T-helper 1 cell (primary cell): Measurements from ENCODE around the gene LARGE1.
A peak's percentile ranks its signal among the peaks of the same experiment; 100 is the strongest.

Experiments
- DNase-seq, 5 donors: peaks; one replicate each; pipeline ENCODE4 v3.0.0-alpha.2; 2012 to 2020

Gene LARGE1

DNA sequence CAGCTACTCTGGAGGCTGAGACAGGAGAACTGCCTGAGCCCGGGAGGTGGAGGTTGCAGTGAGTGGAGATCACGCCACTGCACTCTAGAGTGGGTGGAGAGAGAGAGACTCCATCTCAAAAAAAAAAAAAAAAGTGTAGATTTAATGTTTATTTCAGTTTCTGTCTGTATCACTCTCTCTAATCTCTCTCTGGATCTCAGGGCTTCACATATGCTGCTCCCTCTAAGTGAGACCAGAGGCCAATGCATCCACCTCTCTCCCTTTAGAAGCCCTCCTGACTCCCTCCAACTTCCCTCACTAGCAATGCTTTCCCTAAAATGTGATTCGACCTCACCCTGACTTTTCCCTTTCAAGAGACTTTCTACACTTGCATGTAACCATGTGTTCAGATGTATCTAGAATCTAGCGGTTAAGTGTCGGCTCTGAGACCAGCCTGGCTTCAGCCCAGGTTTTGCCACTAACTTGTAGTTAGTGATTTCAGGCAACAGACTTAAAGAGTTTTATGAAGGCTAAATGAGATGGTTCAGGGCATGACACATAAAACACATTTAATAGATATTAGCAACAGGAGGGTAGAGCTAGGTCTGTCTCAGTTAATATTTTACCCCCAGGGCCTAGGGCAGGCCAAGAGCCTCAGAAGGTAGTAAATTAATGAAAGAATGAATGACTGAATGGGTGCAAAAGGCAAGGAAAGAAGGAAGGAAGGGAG lies 364.3 kb downstream of the LARGE1 start:
- no peak for DNase-seq

DNA sequence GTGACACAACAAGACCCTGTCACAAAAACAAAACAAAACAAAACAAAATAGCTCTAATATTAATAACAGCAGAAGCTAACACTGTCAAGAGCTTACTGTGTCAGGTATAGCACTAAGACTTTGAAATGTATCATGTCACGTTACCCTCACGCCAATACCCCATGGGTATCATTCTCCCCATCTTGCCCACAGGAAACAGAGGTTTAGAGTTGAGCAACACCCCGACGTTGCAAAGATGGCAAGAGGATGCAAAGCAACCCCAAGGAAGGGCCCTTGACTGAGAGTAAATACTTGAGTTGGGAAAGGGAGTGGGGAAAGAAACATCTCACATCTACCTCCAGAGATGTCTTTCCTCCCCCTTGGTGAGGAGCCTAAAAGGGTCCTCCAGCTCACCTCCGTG lies 366.8 kb downstream of the LARGE1 start:
- DNase-seq = peak in 1 of 5 donors; percentile 6

DNA sequence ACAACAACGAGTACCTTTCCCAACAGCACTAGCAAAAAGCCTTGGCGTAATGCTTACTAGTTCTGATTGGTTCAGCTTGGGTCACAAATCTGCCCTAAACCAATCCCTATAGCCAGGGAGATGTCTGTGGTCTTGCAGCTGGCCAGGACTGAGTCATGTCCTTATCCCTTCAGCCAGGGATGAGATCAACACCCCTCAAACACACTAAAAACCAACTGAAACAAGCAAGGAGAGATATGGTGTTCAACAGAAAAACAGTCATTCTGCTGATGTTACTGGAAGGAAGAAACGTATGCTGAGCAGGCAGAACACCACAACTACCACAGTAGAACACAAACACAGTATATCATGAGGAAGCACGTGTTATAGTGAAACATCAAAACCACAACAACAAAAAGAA lies 375.6 kb downstream of the LARGE1 start:
- DNase-seq = peak in 1 of 5 donors; percentile 4

DNA sequence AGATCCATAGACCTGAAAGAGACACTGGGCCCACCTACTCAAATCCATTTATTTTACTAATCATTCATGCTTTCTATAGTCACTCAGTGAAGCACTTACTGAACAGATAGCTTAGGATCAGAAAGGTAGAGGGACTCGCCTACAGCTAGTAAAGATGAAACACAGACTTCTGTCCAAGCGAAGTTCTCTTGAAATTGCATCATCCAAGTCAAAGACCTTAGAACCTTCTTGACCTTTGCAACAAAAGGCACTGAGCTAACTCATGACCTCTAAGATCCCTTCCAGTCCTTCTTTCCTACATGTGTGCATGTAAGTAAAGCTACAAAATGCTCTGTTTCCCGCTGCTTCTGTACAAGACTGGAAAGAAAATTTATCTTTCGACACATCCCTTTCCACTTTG lies 377.6 kb downstream of the LARGE1 start:
- no peak for DNase-seq

DNA sequence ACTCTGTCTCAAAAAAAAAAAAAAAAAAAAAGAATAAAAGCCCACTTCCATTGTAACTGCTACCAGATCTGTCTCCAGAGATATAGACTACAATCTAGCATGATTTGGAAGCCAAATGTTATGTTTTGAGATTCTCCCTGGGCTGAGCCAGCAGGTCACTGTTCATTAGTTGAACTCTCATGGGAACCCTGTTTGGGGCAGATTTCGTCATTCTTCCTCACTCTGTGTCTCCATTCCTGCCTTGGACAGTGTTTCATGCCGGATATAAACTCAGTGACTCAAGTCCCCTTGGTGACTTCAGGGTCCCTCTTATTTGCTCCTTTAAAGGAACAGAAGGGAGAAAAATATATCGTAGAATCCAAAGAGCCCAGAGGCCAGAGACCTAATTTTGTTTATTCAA lies 378.1 kb downstream of the LARGE1 start:
- DNase-seq = no peak

DNA sequence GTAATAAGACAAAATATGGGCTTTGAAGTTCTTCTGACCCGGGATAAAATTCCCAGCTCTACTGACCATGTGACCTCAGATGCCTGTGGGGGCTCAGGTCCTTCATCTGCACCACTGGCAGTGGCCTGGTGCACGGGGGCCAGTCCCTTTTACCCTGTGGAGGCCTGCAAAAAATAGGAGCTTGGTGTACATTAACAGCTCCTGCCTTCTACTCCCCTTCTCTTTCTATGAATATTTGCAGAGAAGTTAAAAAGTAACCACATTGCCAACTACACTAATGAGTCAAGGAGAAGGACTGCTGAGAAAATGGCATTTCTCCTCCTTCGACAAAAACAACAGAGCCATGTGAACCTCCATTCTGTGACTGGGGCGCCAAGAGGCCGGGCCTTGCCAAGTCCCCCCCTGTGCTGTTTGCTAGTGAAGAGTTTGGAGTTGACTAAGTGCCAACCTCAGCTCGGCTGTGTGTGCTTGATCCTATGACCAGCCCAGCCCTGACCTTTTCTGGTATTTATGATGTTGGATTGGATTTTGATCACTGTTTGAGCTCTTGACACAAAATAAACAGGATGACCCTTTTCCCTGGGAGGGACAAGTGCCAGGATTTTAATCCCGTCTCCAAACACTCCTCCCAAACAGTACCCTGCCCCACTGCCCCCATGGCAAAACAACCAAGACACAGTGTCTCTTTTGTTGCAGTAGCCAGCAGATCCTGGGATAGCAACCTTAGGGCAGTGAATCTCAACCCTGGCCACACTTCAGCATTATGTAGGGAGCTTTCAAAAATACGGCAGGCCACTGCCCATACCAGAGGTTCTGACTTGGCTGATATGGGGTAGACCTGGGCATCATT lies 380.1 kb downstream of the LARGE1 start:
- DNase-seq = no peak

DNA sequence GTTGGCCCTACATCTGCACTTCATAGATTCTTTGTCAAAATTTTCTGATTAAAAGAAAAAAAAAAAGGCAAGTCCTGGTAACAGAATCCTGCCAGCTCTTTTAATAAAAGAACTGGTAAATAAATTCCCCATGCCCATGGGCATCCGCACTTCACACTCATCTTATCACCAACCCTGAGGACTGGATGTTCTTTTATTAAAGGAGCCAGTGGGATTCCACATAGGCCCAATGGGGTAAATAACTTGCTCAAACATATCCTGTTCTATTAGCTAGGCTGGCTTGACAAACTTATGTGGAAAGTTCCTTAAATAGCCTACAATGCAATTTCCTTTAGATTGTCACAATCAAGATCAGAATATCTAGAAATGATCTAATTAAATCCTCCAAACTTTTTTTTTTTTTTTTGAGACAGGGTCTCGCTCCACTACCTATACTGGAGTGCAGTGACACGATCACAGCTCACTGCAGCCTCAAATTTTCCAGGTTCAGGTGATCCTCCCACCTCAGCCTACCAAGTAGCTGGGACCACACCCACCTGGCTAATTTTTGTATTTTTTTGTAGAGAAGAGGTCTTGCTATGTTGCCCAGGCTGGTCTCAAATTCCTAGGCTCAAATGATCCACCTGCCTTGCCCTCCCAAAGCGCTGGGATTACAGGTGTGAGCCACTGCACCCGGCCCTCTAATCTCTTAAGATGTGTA lies 380.9 kb downstream of the LARGE1 start:
- DNase-seq = no peak

DNA sequence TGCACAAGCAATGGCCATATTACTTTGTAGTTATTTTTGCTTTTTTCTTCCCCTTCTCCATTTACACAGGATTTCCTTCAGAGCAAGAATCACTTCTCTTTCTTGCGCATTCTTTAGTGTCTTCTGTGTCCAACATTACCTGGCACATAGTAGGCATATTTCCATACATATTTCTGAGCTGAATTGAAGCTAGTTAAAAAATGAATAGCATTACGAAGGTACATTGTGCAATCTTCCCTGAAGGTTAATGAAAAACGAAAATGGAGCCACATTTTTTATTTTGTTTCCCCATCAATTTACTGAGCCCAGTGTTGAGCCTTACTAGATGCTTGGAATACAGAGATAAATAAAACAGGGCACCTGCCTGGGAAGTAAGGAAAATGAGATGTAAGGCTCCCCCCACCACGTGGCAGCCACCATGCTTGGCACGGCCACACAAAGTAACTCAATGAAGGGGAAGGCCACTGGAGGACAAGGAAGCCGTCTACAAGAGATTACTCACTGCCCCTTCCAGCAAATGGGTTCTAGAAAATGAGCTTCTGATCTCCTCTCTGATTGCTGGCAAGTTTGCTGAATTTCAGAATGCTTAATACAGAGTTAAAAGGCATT lies 381.9 kb downstream of the LARGE1 start:
- no peak for DNase-seq

DNA sequence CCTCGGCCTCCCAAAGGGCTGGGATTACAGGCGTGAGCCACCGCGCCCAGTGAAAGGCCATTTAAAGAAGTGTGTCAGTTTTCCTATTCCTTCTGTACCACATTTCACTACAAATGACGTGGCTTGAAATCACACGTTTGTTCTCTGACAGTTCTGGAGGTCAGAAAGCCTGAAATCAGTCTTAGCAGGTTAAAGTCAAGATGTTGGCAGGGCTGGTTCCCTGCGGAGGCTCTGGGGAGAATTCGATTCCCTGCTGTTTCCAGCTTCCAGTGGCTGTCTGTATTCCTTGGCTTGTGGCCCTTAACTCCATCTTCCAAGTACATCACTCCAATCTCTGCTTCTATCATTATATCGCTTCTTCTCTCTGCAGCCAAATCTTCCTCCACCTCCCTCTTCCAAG lies 383.2 kb downstream of the LARGE1 start:
- DNase-seq = no peak

DNA sequence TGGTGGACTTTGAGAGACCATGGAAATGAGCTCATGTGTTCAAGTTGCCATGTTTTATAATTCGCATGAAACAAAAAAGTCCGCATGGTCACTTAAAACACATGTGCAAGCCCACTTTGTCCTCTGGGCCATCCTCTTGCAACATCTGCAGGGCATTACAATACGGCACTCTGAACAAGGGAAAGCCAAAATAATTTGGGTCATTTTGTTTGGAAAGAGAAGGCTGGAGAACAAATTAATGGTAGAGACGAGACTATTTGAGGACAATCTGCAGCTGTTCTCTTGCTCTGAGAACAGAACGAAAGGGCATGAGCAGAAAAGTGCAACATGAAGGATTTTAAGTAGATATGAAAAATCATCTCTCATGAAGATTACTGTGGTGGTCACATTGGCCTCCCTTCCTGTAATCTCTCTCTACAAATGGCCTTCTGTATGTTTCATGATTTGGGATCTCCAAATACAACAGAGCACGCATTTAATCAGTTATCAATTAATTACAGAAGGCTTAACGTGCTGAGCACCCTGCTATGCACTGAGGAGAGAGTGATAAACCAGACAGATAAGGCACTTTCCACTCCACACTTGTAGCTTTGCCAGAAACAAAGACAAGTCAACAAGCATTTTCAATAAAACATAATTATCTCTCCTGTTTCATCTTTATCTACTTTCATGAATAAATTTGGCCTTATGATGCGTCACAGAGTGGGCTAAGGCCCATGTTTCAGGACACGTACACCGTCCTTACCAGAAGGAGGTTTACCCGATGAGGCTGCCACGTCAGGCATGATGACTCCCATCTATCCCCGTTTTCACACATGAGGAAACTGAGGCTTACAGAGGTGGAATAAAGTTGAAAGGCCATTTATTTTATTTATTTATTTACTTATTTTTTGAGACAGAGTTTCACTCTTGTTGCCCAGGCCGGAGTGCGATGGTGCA lies 384.1 kb downstream of the LARGE1 start:
- DNase-seq = no peak

DNA sequence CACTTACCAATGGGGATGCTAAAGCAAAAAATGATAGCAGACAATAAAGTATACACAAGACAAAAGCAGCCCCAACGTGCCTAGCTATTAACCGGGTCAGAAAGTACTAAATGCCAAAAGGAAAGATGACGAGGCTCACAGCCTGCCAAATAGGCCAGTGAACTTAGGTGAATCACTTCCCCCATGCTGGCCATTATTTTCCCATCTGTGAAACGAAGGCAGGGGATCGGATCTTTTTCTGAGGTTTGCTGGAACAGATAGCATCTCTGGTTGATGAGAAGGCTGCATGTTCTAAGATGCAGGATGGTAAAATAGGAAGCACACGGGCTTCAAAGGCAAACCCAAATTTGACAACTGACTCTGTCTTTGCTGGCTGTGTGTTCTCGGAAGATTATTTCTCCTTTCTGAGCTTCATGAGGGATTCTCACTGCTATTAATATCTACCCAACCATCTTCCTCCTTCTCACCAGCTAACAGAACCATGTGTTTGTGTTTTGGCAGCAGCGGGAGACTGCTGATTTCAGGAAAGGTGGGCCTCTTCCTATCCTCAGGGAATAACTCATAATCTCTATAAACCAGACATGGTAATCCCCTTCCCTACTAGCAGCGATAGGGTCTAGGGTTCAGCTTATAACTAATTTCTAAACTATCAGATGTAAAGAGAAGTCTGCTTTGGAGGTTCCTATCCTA lies 390.7 kb downstream of the LARGE1 start:
- no peak for DNase-seq

DNA sequence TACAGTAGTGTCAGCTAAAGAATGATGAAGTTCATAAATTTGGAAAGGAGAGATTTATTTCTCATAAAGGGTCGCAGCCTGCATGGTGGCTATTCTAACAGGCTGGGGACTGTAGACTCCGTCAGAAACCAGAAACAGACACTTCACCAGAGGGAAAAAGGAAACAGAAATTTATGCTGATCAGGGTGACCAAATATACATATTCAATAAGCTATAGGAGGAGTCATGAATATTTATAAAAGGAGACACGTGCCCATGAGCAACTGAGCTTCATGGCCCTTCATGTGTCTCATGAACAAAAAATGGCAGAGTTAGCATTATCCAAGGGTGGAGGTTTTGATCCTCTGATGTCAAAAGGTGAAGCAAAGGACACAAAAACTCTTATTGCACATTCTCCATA lies 392.1 kb downstream of the LARGE1 start:
- DNase-seq = no peak

DNA sequence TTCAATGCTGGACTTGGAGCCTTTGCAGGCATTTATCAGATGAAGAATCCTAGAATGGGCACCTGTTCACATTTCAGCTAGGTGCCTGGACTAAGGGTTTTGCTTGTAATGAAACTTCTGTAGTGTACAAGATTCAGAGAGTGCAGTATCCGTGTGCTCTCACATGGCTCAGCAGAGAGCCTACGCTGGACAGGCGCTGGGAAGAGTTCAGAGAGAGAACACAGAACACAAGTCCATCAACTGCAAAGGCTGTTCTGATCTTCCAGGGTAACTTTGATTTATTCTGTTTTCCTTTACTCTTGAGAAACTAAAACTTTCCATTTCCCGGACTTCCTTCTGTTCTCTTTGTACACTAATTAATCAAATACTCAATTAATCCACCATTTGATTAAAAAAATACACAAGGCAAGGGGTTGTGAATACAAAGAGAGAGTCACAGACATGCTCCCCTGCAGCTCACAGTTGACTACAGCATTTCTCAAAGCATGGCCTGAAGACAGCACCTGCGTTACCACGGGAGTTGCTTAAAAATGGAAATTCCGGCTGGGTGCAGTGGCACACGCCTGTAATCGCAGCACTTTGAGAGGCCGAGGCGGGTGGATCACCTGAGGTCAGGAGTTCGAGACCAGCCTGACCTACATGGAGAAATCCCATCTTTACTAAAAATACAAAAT lies 393.7 kb downstream of the LARGE1 start:
- DNase-seq = no peak

DNA sequence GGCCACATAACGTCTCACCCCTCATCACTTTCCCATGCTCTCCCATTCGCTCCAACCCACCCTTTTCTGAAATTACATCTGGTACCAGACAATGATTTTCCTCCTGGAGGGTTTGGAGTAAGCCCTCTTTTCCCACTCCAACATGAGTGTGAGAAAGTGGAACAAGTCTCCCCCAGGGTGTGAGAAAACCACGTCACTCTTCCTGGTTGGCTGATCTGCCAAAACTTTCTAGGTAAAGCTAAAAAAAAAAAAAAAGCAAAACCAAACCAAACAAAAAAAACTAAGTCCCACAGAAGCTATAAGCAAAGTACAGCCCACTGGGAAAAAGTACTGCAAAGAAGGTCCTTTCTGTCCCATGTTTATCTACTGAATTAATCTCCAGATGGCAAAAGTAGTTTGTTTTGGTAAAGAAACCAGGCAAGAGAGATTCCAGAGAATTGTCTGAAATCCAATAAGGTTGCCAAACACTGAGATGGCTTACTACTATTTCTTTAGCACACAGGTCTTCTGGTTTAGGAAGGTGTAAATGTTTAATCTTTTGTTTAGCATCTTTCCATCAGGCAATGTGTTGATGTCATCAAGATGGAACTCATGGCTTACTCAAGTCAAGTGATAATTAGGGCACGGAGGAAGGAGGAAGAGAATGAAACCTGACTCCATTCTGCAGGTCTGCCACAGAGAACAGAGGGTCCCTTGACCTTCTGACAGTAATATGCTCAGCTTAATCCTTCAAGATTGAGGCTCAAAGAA lies 395.6 kb downstream of the LARGE1 start:
- DNase-seq = no peak

DNA sequence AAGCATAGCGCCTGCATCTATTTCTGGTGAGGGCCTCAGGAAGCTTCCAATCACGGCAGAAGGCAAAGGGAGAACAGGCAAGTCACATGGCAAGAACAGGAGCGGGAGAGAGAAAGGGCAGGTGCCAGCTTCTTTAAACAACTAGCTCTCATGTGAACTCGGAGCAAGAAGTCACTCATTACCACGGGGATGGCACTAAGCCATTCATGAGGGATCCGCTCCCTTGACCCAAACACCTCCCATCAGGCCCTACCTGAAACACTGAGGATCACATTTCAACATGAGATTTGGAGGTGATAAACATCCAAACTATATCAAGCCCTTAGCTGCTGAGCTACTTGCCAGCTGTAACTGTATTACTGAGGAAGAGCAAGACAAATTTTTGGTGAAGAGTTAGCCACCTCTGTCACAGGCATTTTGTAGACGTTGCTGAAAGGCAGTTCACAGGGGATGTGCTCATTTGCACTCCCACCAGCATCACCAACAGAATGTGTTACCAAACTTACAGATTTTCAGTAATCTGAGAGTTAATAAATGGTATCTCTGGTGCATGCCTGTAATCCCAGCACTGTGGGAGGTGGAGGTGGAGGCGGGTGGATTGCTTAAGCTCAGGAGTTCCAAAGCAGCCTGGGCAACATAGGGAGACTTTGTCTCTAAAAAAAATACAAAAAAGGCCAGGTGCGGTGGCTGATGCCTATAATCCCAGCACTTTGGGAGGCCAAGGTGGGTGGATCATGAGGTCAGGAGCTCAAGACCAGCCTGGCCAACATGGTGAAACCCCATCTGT lies 398.2 kb downstream of the LARGE1 start:
- DNase-seq = no peak

DNA sequence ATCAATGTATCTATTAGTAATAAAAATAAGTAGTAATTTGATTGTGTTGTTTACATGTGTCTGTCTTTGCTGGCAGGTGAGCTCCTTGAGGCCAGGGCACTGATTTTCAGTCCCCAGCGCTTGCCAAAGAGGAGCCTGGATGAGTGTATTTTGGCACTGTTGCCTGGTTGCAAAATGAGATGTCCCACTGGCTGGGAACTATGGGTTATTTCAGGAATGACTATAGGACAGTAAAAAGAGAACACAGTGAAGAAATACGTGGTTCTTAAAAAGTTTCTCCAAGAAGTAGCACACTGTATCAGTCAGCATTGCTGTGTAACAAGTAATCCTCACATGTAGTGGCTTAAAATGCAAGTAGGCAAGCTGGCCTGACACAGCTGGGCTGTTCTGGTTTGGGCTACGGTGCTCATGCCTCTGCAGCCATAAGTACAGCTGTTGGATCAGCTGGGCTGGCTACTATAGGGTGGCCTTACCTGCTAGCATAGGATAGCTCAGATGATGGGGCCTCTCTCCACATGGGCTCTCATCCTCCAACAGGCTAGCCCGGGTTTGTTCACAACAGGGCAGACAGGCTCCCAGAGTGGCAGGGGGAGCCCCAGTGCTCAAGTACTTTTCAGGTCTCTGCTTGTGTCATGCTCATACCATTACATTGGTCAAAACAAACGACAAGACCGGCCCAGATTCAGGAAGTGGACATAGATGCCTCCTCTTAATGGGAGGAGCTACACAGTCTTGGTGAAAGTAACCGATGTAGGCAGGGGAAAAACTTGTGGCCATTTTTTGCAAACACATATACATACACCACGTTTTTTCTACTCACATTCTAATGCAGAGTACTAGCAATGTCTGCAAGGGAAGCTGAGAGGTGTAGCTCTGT lies 399.1 kb downstream of the LARGE1 start:
- no peak for DNase-seq

DNA sequence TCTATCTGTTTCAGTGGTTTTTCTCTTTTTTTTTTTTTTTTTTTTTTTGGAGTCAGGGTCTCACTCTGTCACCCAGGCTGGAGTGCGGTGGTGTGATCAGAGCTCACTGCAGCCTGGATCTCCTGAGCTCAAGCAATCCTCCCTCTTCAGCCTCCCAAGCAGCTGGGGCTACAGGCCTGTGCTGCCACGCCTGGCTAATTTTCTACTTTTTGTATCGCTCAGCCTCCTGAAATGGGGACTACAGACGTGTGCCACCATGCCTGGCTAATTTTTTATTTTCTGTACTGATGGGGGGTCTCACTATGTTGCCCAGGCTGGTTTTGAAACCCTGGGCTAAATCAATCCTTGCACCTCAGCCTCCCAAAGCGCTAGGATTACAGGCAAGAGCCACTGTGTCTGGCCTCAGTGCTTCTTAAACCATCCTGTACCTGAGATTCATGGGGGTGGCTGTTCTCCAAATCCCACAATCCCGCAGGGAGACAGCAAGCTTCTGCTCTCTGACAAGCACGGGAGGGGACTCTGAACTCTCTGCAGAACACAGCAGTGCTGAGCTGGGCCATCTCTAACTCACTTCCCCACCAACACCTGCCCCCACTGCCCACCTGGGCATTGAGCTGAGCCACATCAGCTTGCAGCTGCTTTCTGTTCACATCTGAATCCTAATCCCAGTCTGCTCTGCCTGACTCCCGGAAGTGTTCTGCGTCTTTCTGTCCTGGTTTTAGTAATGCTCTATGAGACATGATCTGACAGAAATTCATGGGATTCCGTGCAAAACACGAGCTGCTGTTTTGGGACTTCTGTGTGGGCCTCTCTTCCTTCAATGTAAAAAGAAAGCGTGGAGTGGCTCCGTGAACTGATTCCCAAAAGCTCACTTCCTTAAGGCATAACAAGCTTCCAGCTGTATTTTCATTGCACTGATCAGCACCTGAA lies 400.0 kb downstream of the LARGE1 start:
- no peak for DNase-seq
